Astrocyte (in vitro differentiated cells and primary cell): Measurements from ENCODE around the gene SULF2. TPM values are rescaled to one million over a fixed set of nuclear protein-coding genes. Genes with fewer than 3 reads are reported as not detected.

Source experiments
- DNase-seq: peaks from one replicate; pipeline ENCODE4 v3.0.0-alpha.2; 2010; ENCODE audit warnings: low read depth
- FAIRE-seq: peaks from 2 replicates; lab custom pipeline; 2011; peaks lifted over from hg19 to GRCh38; lab: Jason Lieb, UNC
- H2AFZ ChIP-seq: 2 replicates; pipeline ENCODE4 v1.6.0; 2012; ENCODE audit warnings: low read depth, low read length, inconsistent platforms
- H3K27ac ChIP-seq: 2 replicates; pipeline ENCODE4 v1.5.1; 2011; ENCODE audit warnings: low read depth, low read length, inconsistent platforms
- H3K27me3 ChIP-seq: 2 replicates; pipeline ENCODE4 v1.6.0; 2011; ENCODE audit warnings: low read length, inconsistent platforms; ENCODE audit not compliant: insufficient read depth
- H3K36me3 ChIP-seq: 2 replicates; pipeline ENCODE4 v1.5.1; 2011; ENCODE audit warnings: low read length, inconsistent platforms; ENCODE audit not compliant: insufficient read depth
- H3K4me1 ChIP-seq: 2 replicates; pipeline ENCODE4 v1.5.1; 2011; ENCODE audit warnings: low read length, inconsistent platforms; ENCODE audit not compliant: insufficient read depth
- H3K4me2 ChIP-seq: 2 replicates; pipeline ENCODE4 v1.6.0; 2012; ENCODE audit warnings: low read length, inconsistent platforms
- H3K4me3 ChIP-seq: 2 replicates; pipeline ENCODE4 v1.5.1; 2011; ENCODE audit warnings: low read depth, mild to moderate bottlenecking, low read length, inconsistent platforms; ENCODE audit not compliant: insufficient read depth
- H3K79me2 ChIP-seq: 2 replicates; pipeline ENCODE4 v1.6.0; 2012; ENCODE audit warnings: mild to moderate bottlenecking, low read length, inconsistent platforms; ENCODE audit not compliant: insufficient read depth
- H3K9ac ChIP-seq: 2 replicates; pipeline ENCODE4 v1.6.0; 2012; ENCODE audit warnings: mild to moderate bottlenecking, low read length, inconsistent platforms
- H3K9me3 ChIP-seq: 2 replicates; pipeline ENCODE4 v1.5.1; 2012; ENCODE audit warnings: low read depth, mild to moderate bottlenecking, low read length, inconsistent platforms; ENCODE audit not compliant: insufficient read depth
- H4K20me1 ChIP-seq: 2 replicates; pipeline ENCODE4 v1.6.0; 2012; ENCODE audit warnings: low read length, inconsistent platforms; ENCODE audit not compliant: insufficient read depth
- H3K27ac Mint-ChIP-seq: one replicate; pipeline ENCODE4 v1.8.0; 2021; ENCODE audit warnings: mild to moderate bottlenecking, mixed read lengths; ENCODE audit not compliant: unreplicated experiment
- H3K27me3 Mint-ChIP-seq: one replicate; pipeline ENCODE4 v1.8.0; 2021; ENCODE audit warnings: low read depth, mixed read lengths; ENCODE audit not compliant: unreplicated experiment
- H3K36me3 Mint-ChIP-seq: one replicate; pipeline ENCODE4 v1.8.0; 2021; ENCODE audit warnings: low read depth, mixed read lengths; ENCODE audit not compliant: unreplicated experiment
- H3K4me1 Mint-ChIP-seq: one replicate; pipeline ENCODE4 v1.8.0; 2021; ENCODE audit warnings: low read depth, mixed read lengths; ENCODE audit not compliant: unreplicated experiment
- H3K4me3 Mint-ChIP-seq: one replicate; pipeline ENCODE4 v1.8.0; 2021; ENCODE audit warnings: mild to moderate bottlenecking, moderate library complexity, mixed read lengths; ENCODE audit not compliant: unreplicated experiment
- H3K9me3 Mint-ChIP-seq: one replicate; pipeline ENCODE4 v1.8.0; 2021; ENCODE audit warnings: mild to moderate bottlenecking, mixed read lengths; ENCODE audit not compliant: unreplicated experiment
- EZH2 ChIP-seq: IDR thresholded peaks from 2 replicates; pipeline ENCODE4 v1.6.1; 2012; ENCODE audit warnings: mild to moderate bottlenecking, low read length, inconsistent platforms; ENCODE audit not compliant: insufficient read depth
- total RNA-seq: library from RNA; stranded (reverse); gene quantifications from 2 replicates; pipeline ENCODE4 v1.2.1, GENCODE V29; 2021
- TF ChIP-seq, protein P1 (sequence below): IDR thresholded peaks from 2 replicates; pipeline ENCODE4 v1.5.1; 2011; ENCODE audit warnings: low read depth, mild to moderate bottlenecking, inconsistent platforms, low read length, moderate library complexity; ENCODE audit not compliant: insufficient read depth

SULF2 gene
- total RNA-seq, 1 donor from 2014 or later = 139 TPM

DNA sequence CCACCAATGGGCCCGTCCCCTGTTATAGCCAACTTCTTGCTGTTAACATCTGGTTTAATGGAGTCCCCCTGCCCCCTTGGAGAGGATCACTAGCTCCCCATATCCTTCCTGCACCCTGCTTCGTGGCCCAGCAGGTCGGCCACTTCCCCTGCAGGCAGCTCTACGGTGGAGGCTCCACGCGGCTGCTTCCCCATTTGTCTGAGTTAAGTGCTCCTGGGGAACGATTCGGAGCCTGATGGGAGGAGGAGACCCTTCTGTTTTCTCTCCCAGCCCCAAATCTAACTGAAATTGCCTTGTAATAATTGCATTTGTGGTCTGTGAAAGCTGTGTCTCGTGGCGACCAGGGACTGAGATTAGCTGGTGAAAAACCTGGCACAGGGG is 74.6 kb downstream of the SULF2 start:
- Histone ChIP-seq H3K4me2 (no peak overlapping the region), H3K79me2 (no peaks in the 10 kb centered on the region), H3K27me3 (peaks cover 3% of the 10 kb centered on the region), H3K4me3 (no peak overlapping the region), H3K4me1 (no peaks in the 10 kb centered on the region), H2AFZ (no peak overlapping the region), H3K36me3 (no peaks in the 10 kb centered on the region), H3K27ac (no peak overlapping the region), H4K20me1 (no peaks in the 10 kb centered on the region), H3K9ac (no peak overlapping the region), H3K9me3 (no peaks in the 10 kb centered on the region)
- no peak for FAIRE-seq
- Mint-ChIP-seq H3K27me3 (peaks cover 7% of the 10 kb centered on the region), H3K4me1 (peaks cover 5% of the 10 kb centered on the region), H3K27ac (peak overlapping the region; percentile 28), H3K4me3 (no peak overlapping the region), H3K9me3 (no peaks in the 10 kb centered on the region), H3K36me3 (peaks cover 5% of the 10 kb centered on the region)
- TF ChIP-seq EZH2 = no peak
- TF ChIP-seq, protein P1, sequence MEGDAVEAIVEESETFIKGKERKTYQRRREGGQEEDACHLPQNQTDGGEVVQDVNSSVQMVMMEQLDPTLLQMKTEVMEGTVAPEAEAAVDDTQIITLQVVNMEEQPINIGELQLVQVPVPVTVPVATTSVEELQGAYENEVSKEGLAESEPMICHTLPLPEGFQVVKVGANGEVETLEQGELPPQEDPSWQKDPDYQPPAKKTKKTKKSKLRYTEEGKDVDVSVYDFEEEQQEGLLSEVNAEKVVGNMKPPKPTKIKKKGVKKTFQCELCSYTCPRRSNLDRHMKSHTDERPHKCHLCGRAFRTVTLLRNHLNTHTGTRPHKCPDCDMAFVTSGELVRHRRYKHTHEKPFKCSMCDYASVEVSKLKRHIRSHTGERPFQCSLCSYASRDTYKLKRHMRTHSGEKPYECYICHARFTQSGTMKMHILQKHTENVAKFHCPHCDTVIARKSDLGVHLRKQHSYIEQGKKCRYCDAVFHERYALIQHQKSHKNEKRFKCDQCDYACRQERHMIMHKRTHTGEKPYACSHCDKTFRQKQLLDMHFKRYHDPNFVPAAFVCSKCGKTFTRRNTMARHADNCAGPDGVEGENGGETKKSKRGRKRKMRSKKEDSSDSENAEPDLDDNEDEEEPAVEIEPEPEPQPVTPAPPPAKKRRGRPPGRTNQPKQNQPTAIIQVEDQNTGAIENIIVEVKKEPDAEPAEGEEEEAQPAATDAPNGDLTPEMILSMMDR = no peak
- DNase-seq = no peak

DNA sequence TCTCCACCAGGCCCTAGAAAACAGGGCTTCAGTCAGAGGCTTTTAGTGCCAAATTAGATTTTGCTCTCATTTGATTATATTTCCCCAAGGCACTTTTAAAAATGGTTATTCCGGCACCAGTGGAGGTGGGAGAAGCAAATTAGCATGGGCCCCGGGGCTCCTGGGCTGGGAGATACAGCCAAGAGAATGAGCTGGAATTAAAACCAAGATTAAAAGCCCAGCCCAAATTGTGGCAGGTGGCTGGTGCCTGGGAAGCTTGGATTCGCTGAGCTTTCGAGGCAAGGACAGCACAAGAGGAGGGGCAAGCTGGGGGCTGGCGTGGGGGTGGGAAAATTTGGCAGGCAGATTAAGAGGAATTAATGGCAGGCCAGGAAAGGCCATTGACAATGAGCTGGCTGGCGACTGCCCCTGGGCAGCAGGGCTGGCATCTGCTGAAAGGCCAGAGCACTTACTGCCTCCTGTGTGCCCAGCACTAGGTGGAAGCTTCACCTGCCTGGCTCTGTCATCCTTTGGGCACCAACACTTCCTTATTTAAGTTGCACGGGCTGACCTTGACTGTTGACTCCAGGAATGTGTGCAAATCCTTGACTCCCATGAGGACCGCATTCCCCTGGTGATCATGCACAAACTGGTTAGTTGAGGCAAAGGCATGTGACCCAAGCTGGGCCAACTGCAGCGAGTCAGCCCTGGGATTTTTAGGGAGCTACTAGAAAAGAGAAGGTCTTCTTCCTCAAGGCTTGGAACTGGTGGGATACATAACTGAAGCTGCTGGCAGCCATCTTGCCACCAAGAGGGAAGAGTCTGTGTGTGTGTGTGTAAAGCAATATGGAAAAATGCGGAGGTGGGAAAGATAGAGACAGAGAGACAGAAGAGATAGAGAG is 76.1 kb downstream of the SULF2 start:
- H2AFZ ChIP-seq = no peak overlapping the region
- Mint-ChIP-seq H3K27ac (no peak overlapping the region), H3K4me3 (no peak overlapping the region), H3K27me3 (peaks cover under 1% of the 10 kb centered on the region), H3K4me1 (peaks cover 14% of the 10 kb centered on the region), H3K9me3 (no peaks in the 10 kb centered on the region), H3K36me3 (peaks cover 7% of the 10 kb centered on the region)
- H3K4me1 ChIP-seq = peaks cover 9% of the 10 kb centered on the region
- H3K9me3 ChIP-seq = no peaks in the 10 kb centered on the region
- no peaks in the 10 kb centered on the region for H3K36me3 ChIP-seq
- TF ChIP-seq, protein P1 = no peak
- TF ChIP-seq EZH2 = no peak
- H3K27ac ChIP-seq = no peak overlapping the region
- H3K27me3 ChIP-seq = peaks cover 3% of the 10 kb centered on the region
- H4K20me1 ChIP-seq = no peaks in the 10 kb centered on the region
- no peak overlapping the region for H3K4me2 ChIP-seq
- H3K9ac ChIP-seq = no peak overlapping the region
- DNase-seq = no peak
- no peak overlapping the region for H3K4me3 ChIP-seq
- no peak for FAIRE-seq
- no peaks in the 10 kb centered on the region for H3K79me2 ChIP-seq

DNA sequence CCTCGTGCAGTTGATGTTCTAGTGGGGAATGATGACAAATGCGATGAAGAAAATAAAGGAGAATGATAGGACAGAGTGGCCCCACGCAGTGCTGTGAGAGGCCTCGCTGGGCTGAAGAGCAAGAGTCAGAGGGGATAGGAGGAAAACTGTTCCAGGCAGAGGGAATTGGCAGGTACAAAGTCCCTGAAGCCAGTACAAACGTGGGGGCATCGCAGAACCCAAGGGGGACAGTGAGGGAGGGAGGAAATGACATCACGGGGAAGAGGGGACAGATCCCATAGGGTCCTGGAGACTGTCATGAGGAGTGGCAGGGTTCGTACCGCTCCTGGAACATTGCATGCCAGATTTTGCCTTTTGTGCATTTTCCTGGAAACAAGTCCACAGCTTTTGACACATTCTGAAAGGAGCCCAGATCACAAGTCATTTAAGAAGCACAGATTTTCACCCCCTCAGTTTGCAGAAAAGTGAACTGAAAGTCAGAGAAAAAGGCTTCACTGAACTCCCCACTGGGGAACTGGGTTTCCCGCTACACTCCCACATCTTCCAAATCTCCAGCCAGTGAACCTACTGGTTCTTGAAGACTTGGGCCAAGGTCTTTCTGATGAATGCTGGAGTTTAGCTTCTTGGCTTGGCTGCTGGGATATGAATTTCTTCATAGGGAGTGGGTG is 77.0 kb downstream of the SULF2 start:
- Histone ChIP-seq H3K36me3 (no peaks in the 10 kb centered on the region), H3K9ac (no peak overlapping the region), H3K9me3 (no peaks in the 10 kb centered on the region), H2AFZ (no peak overlapping the region), H3K4me2 (no peak overlapping the region), H4K20me1 (no peaks in the 10 kb centered on the region), H3K4me3 (no peak overlapping the region), H3K4me1 (peaks cover 9% of the 10 kb centered on the region), H3K27me3 (peaks cover 3% of the 10 kb centered on the region), H3K27ac (no peak overlapping the region), H3K79me2 (no peaks in the 10 kb centered on the region)
- Mint-ChIP-seq H3K4me3 (no peak overlapping the region), H3K27me3 (no peaks in the 10 kb centered on the region), H3K27ac (no peak overlapping the region), H3K36me3 (peaks cover 7% of the 10 kb centered on the region), H3K9me3 (no peaks in the 10 kb centered on the region), H3K4me1 (peaks cover 19% of the 10 kb centered on the region)
- FAIRE-seq (no peak), DNase-seq (no peak)
- TF ChIP-seq EZH2 = no peak
- TF ChIP-seq, protein P1 = no peak
